Heart left ventricle (tissue), 16 donors: ENCODE results near the gene FOXK2. TPM values are rescaled to one million over a fixed set of nuclear protein-coding genes. Genes with fewer than 3 reads are reported as not detected.
A peak's percentile ranks its signal among the peaks of the same experiment; 100 is the strongest.

Experiments used
- ATAC-seq, 4 donors: fragments of 200-7000 bp; cut with Tn5 transposase; one replicate each; pipeline ENCODE4 v1.9.1; 2020 to 2022; ENCODE audit warnings: moderate library complexity in 4 of 4, mild to moderate bottlenecking in 3 of 4, moderate number of reproducible peaks in 1 of 4
- DNase-seq, 5 donors: peaks; one replicate each; pipeline ENCODE4 v3.0.0-alpha.2; 2020
- H3K27ac ChIP-seq, 12 donors: fragments of 200-600 bp; sonication (generic) in 4 of 12; one replicate each; pipeline versions ENCODE4 v1.5.0 to v1.8.0; 2016 to 2022; ENCODE audit warnings: mild to moderate bottlenecking in 2 of 12
- H3K27me3 ChIP-seq, 9 donors: fragments of 200-600 bp; sonication (generic) in 2 of 9; one replicate each; pipeline versions ENCODE4 v1.5.1 to v1.8.0; 2016 to 2022; ENCODE audit warnings: mild to moderate bottlenecking in 3 of 9
- H3K36me3 ChIP-seq, 9 donors: fragments of 200-600 bp; sonication (generic) in 2 of 9; one replicate each; pipeline versions ENCODE4 v1.5.0 to v1.8.0; 2018 to 2022; ENCODE audit warnings: mild to moderate bottlenecking in 2 of 9
- H3K4me1 ChIP-seq, 12 donors: fragments of 200-600 bp; sonication (generic) in 4 of 12; one replicate each; pipeline versions ENCODE4 v1.5.0 to v1.8.0; 2016 to 2022; ENCODE audit warnings: mild to moderate bottlenecking in 3 of 12
- H3K4me3 ChIP-seq, 12 donors: fragments of 200-600 bp; sonication (generic) in 4 of 12; one replicate each; pipeline versions ENCODE4 v1.5.0 to v1.8.0; 2017 to 2022; ENCODE audit warnings: mild to moderate bottlenecking in 9 of 12, moderate library complexity in 4 of 12
- H3K9me3 ChIP-seq, 12 donors: fragments of 200-600 bp; sonication (generic) in 4 of 12; one replicate each; pipeline versions ENCODE4 v1.5.0 to v1.8.0; 2016 to 2022; ENCODE audit warnings: mild to moderate bottlenecking in 1 of 12
- POLR2A ChIP-seq, 2 donors: fragments of 450-650 bp; IDR thresholded peaks; one replicate each; pipeline ENCODE4 v1.6.1; 2017; ENCODE audit warnings: antibody characterized with exemption in 2 of 2, mild to moderate bottlenecking in 2 of 2, moderate library complexity in 2 of 2
- whole genome bisulfite sequencing, 4 donors: extraction: QIAGEN DNeasy Blood & Tissue Kit in 2 of 4; methylation state at CpG; one replicate each; pipeline versions ENCODE4 v1.1.5 to v1.1.7; 2013 to 2018; 5-methylcytosine and 5-hydroxymethylcytosine counted together
- intact Hi-C, 10 donors: fragments of 100-400 bp; cut with DNase I; formaldehyde crosslinking; loops; one replicate each; pipeline versions ENCODE4 v1.11.1 to v1.14.2; 2022
- polyA plus RNA-seq, 2 donors: library from polyadenylated mRNA; stranded (reverse); fragments of 200-250 nt; gene quantifications; one replicate each; pipeline ENCODE4 v1.2.3, GENCODE V29; 2013
- total RNA-seq, 9 donors: library from RNA; depleted of rRNA in 2 of 9; stranded (reverse); fragments of >200 nt in 2 of 9; fragmentation: NEBNext Ultra II Directional in 3 of 9; extraction: Animal tissue kit (Norgen Biotek cat#: 25700) in 3 of 9; gene quantifications; one replicate each; pipeline versions ENCODE4 v1.1.0 to v1.2.4, GENCODE V29; 2016 to 2023
- TF ChIP-seq, protein P1 (sequence below), 12 donors: fragments of 200-600 bp; sonication (generic) in 4 of 12; IDR thresholded peaks; one replicate each; pipeline versions ENCODE4 v1.5.0 to v1.8.0; 2018 to 2022; ENCODE audit warnings: antibody characterized with exemption in 12 of 12, mild to moderate bottlenecking in 5 of 12
- donor health status: ischemic (EF 13 %, LVEDD 7.1; RV severe dilation, severe dysfunction).
- donor health status: healthy with polysubstance abuse.
- donor health status: DM: no; HTN: yes; CAD: no.
- donor health status: DM: no; HTN: no; CAD: no.
- donor health status: ischemic (EF 25% LVEDD 6.9; RV normal size, moderate dysfunction).
- donor health status: ischemic (EF 25% LVEDD 5.7; RV mildly dilated, moderate dysfunction).
- donor health status: healthy.
- donor health status: DM: yes; HTN: yes; CAD: no.
- donor health status: ischemic (EF 35%, LVEDD 5.7; RV mildly dilated, moderate dysfunction).
- donor health status: nonischemic (EF 11% LVEDD 7.7; RV severe dilation, severe dysfunction).
- donor health status: DM: yes; HTN: yes; CAD: no.
- donor health status: PGD.
- donor health status: ischemic (EF 29% LVEDD 5.4; RV normal size, mild dysfunction).
- donor health status: nonischemic (EF 23%, LVEDD 6.1; RV moderate dilation, normal function).

Gene FOXK2
- total and polyA plus RNA-seq, 11 donors, result 15.6 to 77.0 (median 33.9) TPM

DNA sequence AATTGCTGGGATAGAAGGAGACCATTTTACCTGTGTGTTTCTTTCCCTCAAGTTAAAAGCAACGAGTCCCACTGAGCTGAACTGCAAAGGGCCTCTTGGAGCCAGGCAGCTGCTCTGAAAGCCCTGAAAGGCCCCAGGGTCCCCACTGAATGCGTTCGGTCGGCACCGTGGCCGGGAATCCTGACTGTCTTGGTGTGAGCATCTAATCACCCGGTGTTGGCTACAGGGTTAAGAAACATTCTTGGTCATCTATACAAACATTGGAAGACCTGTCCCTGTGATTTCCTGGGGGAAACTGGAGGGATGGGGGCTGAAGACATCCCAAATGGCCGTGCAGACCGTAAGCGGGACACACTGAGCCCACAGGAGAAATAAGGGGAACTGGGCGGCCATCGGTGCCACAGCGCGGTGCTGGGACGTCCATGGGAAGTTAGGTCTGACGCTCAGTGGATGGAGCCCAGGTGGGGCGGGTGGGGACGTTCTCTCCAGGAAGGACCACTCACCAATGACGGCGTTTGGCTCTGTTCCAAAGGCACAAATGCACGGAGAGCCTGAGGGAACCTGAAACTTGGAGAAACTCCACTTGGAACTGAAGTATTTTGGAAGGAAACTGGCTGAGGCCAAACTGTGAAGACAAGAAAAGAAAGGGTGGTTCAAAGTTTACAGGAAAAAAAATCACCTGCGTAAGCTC is 96.6 kb downstream of the FOXK2 start:
- Histone ChIP-seq H3K4me3 (no peak overlapping the region), H3K36me3 (peaks cover 0 to 87% (median 69%) of the 10 kb centered on the region in 9 donors), H3K4me1 (peaks cover 0 to 11% (median 7%) of the 10 kb centered on the region in 12 donors), H3K9me3 (no peaks in the 10 kb centered on the region), H3K27me3 (no peaks in the 10 kb centered on the region), H3K27ac (no peak overlapping the region)
- ATAC-seq, result no peak
- 78 to 86% (median 84%) methylated on average over 22 of the region's 22 CpGs for WGBS, 4 donors
- intact Hi-C loops, result no loop called here
- TF ChIP-seq POLR2A (IDR thresholded peaks at IDR 0.05), result no peak
- TF ChIP-seq, protein P1, sequence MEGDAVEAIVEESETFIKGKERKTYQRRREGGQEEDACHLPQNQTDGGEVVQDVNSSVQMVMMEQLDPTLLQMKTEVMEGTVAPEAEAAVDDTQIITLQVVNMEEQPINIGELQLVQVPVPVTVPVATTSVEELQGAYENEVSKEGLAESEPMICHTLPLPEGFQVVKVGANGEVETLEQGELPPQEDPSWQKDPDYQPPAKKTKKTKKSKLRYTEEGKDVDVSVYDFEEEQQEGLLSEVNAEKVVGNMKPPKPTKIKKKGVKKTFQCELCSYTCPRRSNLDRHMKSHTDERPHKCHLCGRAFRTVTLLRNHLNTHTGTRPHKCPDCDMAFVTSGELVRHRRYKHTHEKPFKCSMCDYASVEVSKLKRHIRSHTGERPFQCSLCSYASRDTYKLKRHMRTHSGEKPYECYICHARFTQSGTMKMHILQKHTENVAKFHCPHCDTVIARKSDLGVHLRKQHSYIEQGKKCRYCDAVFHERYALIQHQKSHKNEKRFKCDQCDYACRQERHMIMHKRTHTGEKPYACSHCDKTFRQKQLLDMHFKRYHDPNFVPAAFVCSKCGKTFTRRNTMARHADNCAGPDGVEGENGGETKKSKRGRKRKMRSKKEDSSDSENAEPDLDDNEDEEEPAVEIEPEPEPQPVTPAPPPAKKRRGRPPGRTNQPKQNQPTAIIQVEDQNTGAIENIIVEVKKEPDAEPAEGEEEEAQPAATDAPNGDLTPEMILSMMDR (IDR thresholded peaks at IDR 0.05), result no peak
- no peak for DNase-seq

DNA sequence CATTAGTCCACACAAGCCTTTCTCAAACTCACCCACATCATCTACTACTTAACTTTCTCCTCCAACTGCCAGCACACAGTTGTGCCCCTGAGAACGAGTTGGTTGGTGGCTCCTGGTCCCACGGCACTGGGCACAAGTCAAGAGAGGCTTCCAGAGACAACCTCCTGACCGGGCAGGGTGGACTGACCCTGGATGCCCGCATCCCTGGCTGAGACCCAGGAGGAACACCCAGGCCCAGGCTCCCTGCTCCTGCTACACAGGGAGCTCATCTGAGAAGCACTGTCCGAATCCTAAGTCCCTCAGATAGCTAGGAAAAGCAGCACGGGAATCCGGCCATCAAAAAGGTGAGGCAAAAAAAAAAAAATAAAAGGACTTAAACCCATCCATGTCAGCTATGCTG is 99.7 kb downstream of the FOXK2 start:
- no peak overlapping the region for H3K27ac ChIP-seq
- no peak for ATAC-seq
- no peaks in the 10 kb centered on the region for H3K9me3 ChIP-seq
- H3K4me3 ChIP-seq, result no peak overlapping the region
- no peaks in the 10 kb centered on the region for H3K27me3 ChIP-seq
- 87 to 92% (median 88%) methylated on average over 7 of the region's 7 CpGs for whole genome bisulfite sequencing, 4 donors
- intact Hi-C loops, result no loop called here
- peaks cover 0 to 99% (median 94%) of the 10 kb centered on the region in 9 donors for H3K36me3 ChIP-seq
- DNase-seq, result no peak
- H3K4me1 ChIP-seq, result no peaks in the 10 kb centered on the region
- TF ChIP-seq, protein P1 (IDR thresholded peaks at IDR 0.05), result no peak
- no peak for TF ChIP-seq POLR2A (IDR thresholded peaks at IDR 0.05)

DNA sequence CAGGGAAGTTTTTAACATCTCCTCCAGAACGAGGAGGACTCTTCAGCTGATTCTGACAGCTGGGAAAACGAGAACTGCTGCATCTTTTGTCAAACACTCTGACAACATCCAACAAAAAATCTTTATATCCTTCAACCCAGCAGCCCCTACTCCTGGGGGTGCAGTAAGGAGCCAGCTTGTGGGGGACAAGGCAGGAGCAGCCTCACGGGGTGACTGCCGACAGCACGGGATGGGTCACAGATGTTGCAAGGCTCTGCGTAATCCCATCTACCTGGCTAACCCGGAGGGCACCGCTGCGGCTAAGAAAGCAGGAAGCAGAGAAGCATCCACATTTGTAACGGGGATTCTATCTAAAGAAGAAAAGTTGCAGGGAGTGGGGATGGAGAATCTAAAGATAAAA is 100.1 kb downstream of the FOXK2 start:
- 81 to 91% (median 86%) methylated on average over 10 of the region's 10 CpGs for WGBS, 4 donors
- Histone ChIP-seq H3K4me1 (no peaks in the 10 kb centered on the region), H3K36me3 (peaks cover 0 to 99% (median 95%) of the 10 kb centered on the region in 9 donors), H3K4me3 (no peak overlapping the region), H3K9me3 (no peaks in the 10 kb centered on the region), H3K27me3 (no peaks in the 10 kb centered on the region), H3K27ac (no peak overlapping the region)
- TF ChIP-seq, protein P1 (IDR thresholded peaks at IDR 0.05), result no peak
- ATAC-seq (no peak), DNase-seq (no peak)
- intact Hi-C loops, result no loop called here

- Histone ChIP-seq H3K36me3 (peaks cover 0 to 100% (median 96%) of the 10 kb centered on the region in 9 donors), H3K4me1 (peaks cover 0 to 11% (median 0%) of the 10 kb centered on the region in 12 donors), H3K9me3 (no peaks in the 10 kb centered on the region), H3K27ac (peak overlapping the region in 1 of 12 donors; percentile 27), H3K27me3 (no peaks in the 10 kb centered on the region), H3K4me3 (no peak overlapping the region)
- ATAC-seq (no peak), DNase-seq (no peak)
- intact Hi-C loops, result no loop called here
- TF ChIP-seq, protein P1 (IDR thresholded peaks at IDR 0.05), result no peak
- TF ChIP-seq POLR2A (IDR thresholded peaks at IDR 0.05), result no peak
- 83 to 91% (median 89%) methylated on average over 15 of the region's 15 CpGs for WGBS, 4 donors
Observed at GRCh38 chr17:82623707-82624106, 104.2 kb downstream of the FOXK2 start.
